Gastroesophageal sphincter (tissue), 4 donors: Measurements from ENCODE around the gene BANP. TPM values are rescaled to one million over a fixed set of nuclear protein-coding genes. Genes with fewer than 3 reads are reported as not detected.

Experiments
- ATAC-seq: fragments of 150-250 bp; one replicate; pipeline ENCODE4 v1.9.1; 2016; ENCODE audit warnings: mild to moderate bottlenecking, moderate library complexity
- H3K27ac ChIP-seq, 4 donors: fragments of 200-600 bp; sonication (generic) in 3 of 4; 1 replicate in 3 of 4; 2 replicates in 1 of 4; pipeline ENCODE4 v1.5.1; 2016 to 2019
- H3K27me3 ChIP-seq: fragments of 200-600 bp; sonication (generic); one replicate; pipeline ENCODE4 v1.5.1; 2019
- H3K36me3 ChIP-seq, 2 donors: fragments of 200-600 bp; sonication (generic); one replicate each; pipeline ENCODE4 v1.5.1; 2019; ENCODE audit warnings: control low read depth in 1 of 2
- H3K4me1 ChIP-seq, 3 donors: fragments of 200-600 bp; sonication (generic); 1 replicate in 2 of 3; 2 replicates in 1 of 3; pipeline ENCODE4 v1.5.1; 2016 to 2019; ENCODE audit warnings: control low read depth in 2 of 3
- H3K4me3 ChIP-seq, 2 donors: fragments of 200-600 bp; sonication (generic); one replicate each; pipeline ENCODE4 v1.5.1; 2019; ENCODE audit warnings: mild to moderate bottlenecking in 1 of 2, moderate library complexity in 1 of 2
- H3K9me3 ChIP-seq, 3 donors: fragments of 200-600 bp; sonication (generic); one replicate each; pipeline ENCODE4 v1.5.1; 2017 to 2019; ENCODE audit warnings: control low read depth in 2 of 3
- CTCF ChIP-seq, 4 experiments: fragments of 200-600 bp in 2 of 4; fragments of 450-650 bp in 2 of 4; sonication (generic) in 1 of 4; IDR thresholded peaks; one replicate each; pipeline ENCODE4 v1.5.1; 2017 to 2019; ENCODE audit warnings: antibody characterized with exemption in 4 of 4, mild to moderate bottlenecking in 2 of 4, moderate library complexity in 2 of 4
- EP300 ChIP-seq: sonication (generic); formaldehyde crosslinking; IDR thresholded peaks from one replicate; pipeline ENCODE4 v1.6.1; 2017; ENCODE audit warnings: antibody characterized with exemption, mild to moderate bottlenecking
- POLR2A ChIP-seq, 2 donors: fragments of 450-650 bp; IDR thresholded peaks; one replicate each; pipeline ENCODE4 v1.6.1; 2017; ENCODE audit warnings: antibody characterized with exemption in 2 of 2, mild to moderate bottlenecking in 2 of 2, moderate library complexity in 1 of 2
- POLR2AphosphoS5 ChIP-seq: sonication (generic); formaldehyde crosslinking; IDR thresholded peaks from one replicate; pipeline ENCODE4 v1.6.1; 2017; ENCODE audit warnings: antibody characterized with exemption
- WGBS, 2 donors: methylation state at CpG; one replicate each; pipeline ENCODE4 v1.1.5; 2018; ENCODE audit warnings: low coverage in 1 of 2; 5-methylcytosine and 5-hydroxymethylcytosine counted together
- total RNA-seq, 4 donors: library from RNA; depleted of rRNA; stranded (reverse); fragments of >200 nt; gene quantifications; one replicate each; pipeline ENCODE4 v1.1.0, GENCODE V29; 2016

Gene BANP
- total RNA-seq, 4 donors from 2014 or later: 17.1 to 33.1 (median 24.2) TPM

- 80% methylated on average over 2 of the region's 4 CpGs; no CpG with 5 or more reads in 1 of the 2 donors for WGBS, 2 donors
- no peak for ATAC-seq
- H3K9me3 ChIP-seq: no peaks in the 10 kb centered on the region
- no peak overlapping the region for H3K4me3 ChIP-seq
- no peak for TF ChIP-seq POLR2AphosphoS5
- TF ChIP-seq CTCF (IDR thresholded peaks at IDR 0.05): no peak
- no peak for TF ChIP-seq POLR2A (IDR thresholded peaks at IDR 0.05)
- TF ChIP-seq EP300: no peak
- H3K36me3 ChIP-seq: peaks cover 0 to 58% of the 10 kb centered on the region in 2 donors
- no peaks in the 10 kb centered on the region for H3K27me3 ChIP-seq
- H3K4me1 ChIP-seq: no peaks in the 10 kb centered on the region
- no peak overlapping the region for H3K27ac ChIP-seq
Observed at GRCh38 chr16:88002749-88003148, 51.5 kb downstream of the BANP start.

GRCh38 chr16:88003316-88003715 lies 52.1 kb downstream of the BANP start:
- H3K27ac ChIP-seq: no peak overlapping the region
- WGBS, 2 donors: 97 to 98% methylated on average over 4 to 5 of the region's 6 CpGs
- no peaks in the 10 kb centered on the region for H3K9me3 ChIP-seq
- ATAC-seq: no peak
- H3K36me3 ChIP-seq: peaks cover 0 to 59% of the 10 kb centered on the region in 2 donors
- H3K4me3 ChIP-seq: no peak overlapping the region
- no peak for TF ChIP-seq CTCF (IDR thresholded peaks at IDR 0.05)
- no peak for TF ChIP-seq POLR2A (IDR thresholded peaks at IDR 0.05)
- TF ChIP-seq POLR2AphosphoS5: no peak
- no peak for TF ChIP-seq EP300
- H3K27me3 ChIP-seq: no peaks in the 10 kb centered on the region
- no peaks in the 10 kb centered on the region for H3K4me1 ChIP-seq

GRCh38 chr16:88003736-88004135 lies 52.5 kb downstream of the BANP start:
- Histone ChIP-seq H3K4me3 (no peak overlapping the region), H3K27me3 (no peaks in the 10 kb centered on the region), H3K36me3 (peaks cover 0 to 60% of the 10 kb centered on the region in 2 donors), H3K9me3 (no peaks in the 10 kb centered on the region), H3K4me1 (no peaks in the 10 kb centered on the region), H3K27ac (no peak overlapping the region)
- ATAC-seq: no peak
- WGBS, 2 donors: 80 to 88% methylated on average over 6 to 9 of the region's 9 CpGs
- TF ChIP-seq POLR2A (IDR thresholded peaks at IDR 0.05) (no peak), POLR2AphosphoS5 (no peak), EP300 (no peak), CTCF (IDR thresholded peaks at IDR 0.05) (no peak)

- H3K4me3 ChIP-seq: no peak overlapping the region
- no peaks in the 10 kb centered on the region for H3K27me3 ChIP-seq
- H3K9me3 ChIP-seq: no peaks in the 10 kb centered on the region
- no CpG with 5 or more reads among the region's 16 CpGs for WGBS, 2 donors
- H3K27ac ChIP-seq: no peak overlapping the region
- no peak for ATAC-seq
- no peak for TF ChIP-seq EP300
- no peak for TF ChIP-seq CTCF (IDR thresholded peaks at IDR 0.05)
- no peak for TF ChIP-seq POLR2A (IDR thresholded peaks at IDR 0.05)
- TF ChIP-seq POLR2AphosphoS5: no peak
- H3K4me1 ChIP-seq: no peaks in the 10 kb centered on the region
- peaks cover 0 to 60% of the 10 kb centered on the region in 2 donors for H3K36me3 ChIP-seq
Observed at GRCh38 chr16:88004391-88004790, 53.2 kb downstream of the BANP start.

- no peaks in the 10 kb centered on the region for H3K9me3 ChIP-seq
- H3K4me3 ChIP-seq: no peak overlapping the region
- ATAC-seq: no peak
- H3K4me1 ChIP-seq: no peaks in the 10 kb centered on the region
- no peak for TF ChIP-seq POLR2A (IDR thresholded peaks at IDR 0.05)
- no peak for TF ChIP-seq EP300
- no peak for TF ChIP-seq POLR2AphosphoS5
- no peak for TF ChIP-seq CTCF (IDR thresholded peaks at IDR 0.05)
- WGBS, 2 donors: 83 to 89% methylated on average over 2 to 6 of the region's 9 CpGs
- no peaks in the 10 kb centered on the region for H3K27me3 ChIP-seq
- H3K27ac ChIP-seq: no peak overlapping the region
- H3K36me3 ChIP-seq: peaks cover 0 to 68% of the 10 kb centered on the region in 2 donors
Observed at GRCh38 chr16:88005181-88005581, 53.9 kb downstream of the BANP start.
